NB4 (cell line): Measurements from ENCODE around the gene SMARCC2.

Experiments
- MYC ChIP-seq: IDR thresholded peaks from 2 replicates; pipeline ENCODE4 v1.6.1; 2011; ENCODE audit warnings: low read depth, low read length
- POLR2A ChIP-seq: IDR thresholded peaks from 2 replicates; pipeline ENCODE4 v1.6.1; 2011; ENCODE audit warnings: mild to moderate bottlenecking; ENCODE audit not compliant: insufficient read length; ENCODE audit errors: extremely low read depth
- TF ChIP-seq, protein P1 (sequence below): IDR thresholded peaks from one replicate; pipeline ENCODE4 v1.5.1; 2012; ENCODE audit warnings: low read depth, low read length
- TF ChIP-seq, protein P2 (sequence below): IDR thresholded peaks from 2 replicates; pipeline ENCODE4 v1.6.1; 2011; ENCODE audit warnings: low read depth, low read length

DNA sequence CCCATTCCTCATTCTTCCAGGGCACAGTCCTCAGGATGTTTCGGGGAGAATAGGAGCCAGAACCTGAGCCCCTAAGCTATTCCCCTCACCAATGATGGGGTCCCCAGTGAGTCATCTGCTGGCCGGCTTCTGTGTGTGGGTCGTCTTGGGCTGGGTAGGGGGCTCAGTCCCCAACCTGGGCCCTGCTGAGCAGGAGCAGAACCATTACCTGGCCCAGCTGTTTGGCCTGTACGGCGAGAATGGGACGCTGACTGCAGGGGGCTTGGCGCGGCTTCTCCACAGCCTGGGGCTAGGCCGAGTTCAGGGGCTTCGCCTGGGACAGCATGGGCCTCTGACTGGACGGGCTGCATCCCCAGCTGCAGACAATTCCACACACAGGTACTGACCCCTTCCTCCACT lies 41.9 kb upstream of the SMARCC2 start:
- TF ChIP-seq, protein P1, sequence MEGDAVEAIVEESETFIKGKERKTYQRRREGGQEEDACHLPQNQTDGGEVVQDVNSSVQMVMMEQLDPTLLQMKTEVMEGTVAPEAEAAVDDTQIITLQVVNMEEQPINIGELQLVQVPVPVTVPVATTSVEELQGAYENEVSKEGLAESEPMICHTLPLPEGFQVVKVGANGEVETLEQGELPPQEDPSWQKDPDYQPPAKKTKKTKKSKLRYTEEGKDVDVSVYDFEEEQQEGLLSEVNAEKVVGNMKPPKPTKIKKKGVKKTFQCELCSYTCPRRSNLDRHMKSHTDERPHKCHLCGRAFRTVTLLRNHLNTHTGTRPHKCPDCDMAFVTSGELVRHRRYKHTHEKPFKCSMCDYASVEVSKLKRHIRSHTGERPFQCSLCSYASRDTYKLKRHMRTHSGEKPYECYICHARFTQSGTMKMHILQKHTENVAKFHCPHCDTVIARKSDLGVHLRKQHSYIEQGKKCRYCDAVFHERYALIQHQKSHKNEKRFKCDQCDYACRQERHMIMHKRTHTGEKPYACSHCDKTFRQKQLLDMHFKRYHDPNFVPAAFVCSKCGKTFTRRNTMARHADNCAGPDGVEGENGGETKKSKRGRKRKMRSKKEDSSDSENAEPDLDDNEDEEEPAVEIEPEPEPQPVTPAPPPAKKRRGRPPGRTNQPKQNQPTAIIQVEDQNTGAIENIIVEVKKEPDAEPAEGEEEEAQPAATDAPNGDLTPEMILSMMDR, result no peak
- TF ChIP-seq POLR2A (no peak), MYC (no peak)
- TF ChIP-seq, protein P2, sequence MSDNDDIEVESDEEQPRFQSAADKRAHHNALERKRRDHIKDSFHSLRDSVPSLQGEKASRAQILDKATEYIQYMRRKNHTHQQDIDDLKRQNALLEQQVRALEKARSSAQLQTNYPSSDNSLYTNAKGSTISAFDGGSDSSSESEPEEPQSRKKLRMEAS, result no peak
